Kidney (tissue), 14 donors: ENCODE measurements around the gene ZCCHC17. TPM values are rescaled to one million over a fixed set of nuclear protein-coding genes. Genes with fewer than 3 reads are reported as not detected.
A peak's percentile ranks its signal among the peaks of the same experiment; 100 is the strongest.

Experiments
- DNase-seq, 5 donors: peaks; one replicate each; pipeline ENCODE4 v3.0.0-alpha.2; 2013 to 2020
- FAIRE-seq: peaks from 2 replicates; lab custom pipeline; 2012; peaks lifted over from hg19 to GRCh38; lab: Jason Lieb, UNC
- H3K27ac ChIP-seq, 2 donors: one replicate each; pipeline ENCODE4 v1.7.0; 2013; ENCODE audit warnings: low read depth in 2 of 2, low read length in 2 of 2, inconsistent platforms in 1 of 2
- H3K27me3 ChIP-seq: one replicate; pipeline ENCODE4 v1.7.1; 2013; ENCODE audit warnings: low read length, inconsistent platforms; ENCODE audit not compliant: control insufficient read depth, insufficient read depth
- H3K36me3 ChIP-seq, 3 donors: one replicate each; pipeline versions ENCODE4 v1.7.0 to v1.7.1; 2013; ENCODE audit warnings: low read length in 3 of 3, control low read depth in 1 of 3, inconsistent platforms in 1 of 3; ENCODE audit not compliant: insufficient read depth in 3 of 3, control insufficient read depth in 2 of 3
- H3K4me1 ChIP-seq, 3 donors: one replicate each; pipeline versions ENCODE4 v1.7.0 to v1.7.1; 2013; ENCODE audit warnings: low read length in 3 of 3, inconsistent platforms in 1 of 3, low read depth in 1 of 3; ENCODE audit not compliant: control insufficient read depth in 2 of 3, insufficient read depth in 2 of 3
- H3K4me3 ChIP-seq, 3 donors: one replicate each; pipeline versions ENCODE4 v1.7.0 to v1.8.1; 2013; ENCODE audit warnings: low read length in 3 of 3, control low read depth in 1 of 3, inconsistent platforms in 1 of 3
- H3K9ac ChIP-seq, 3 donors: one replicate each; pipeline versions ENCODE4 v1.7.0 to v1.7.1; 2013; ENCODE audit warnings: low read length in 3 of 3, control low read depth in 1 of 3, inconsistent platforms in 1 of 3
- H3K9me3 ChIP-seq, 3 donors: one replicate each; pipeline versions ENCODE4 v1.7.0 to v1.7.1; 2013; ENCODE audit warnings: low read length in 3 of 3, control low read depth in 1 of 3, inconsistent platforms in 1 of 3; ENCODE audit not compliant: control insufficient read depth in 2 of 3, insufficient read depth in 1 of 3
- CTCF ChIP-seq: IDR thresholded peaks from 3 replicates; pipeline ENCODE4 v1.5.1; 2012; ENCODE audit warnings: mild to moderate bottlenecking, moderate library complexity, borderline replicate concordance; ENCODE audit not compliant: insufficient read depth; ENCODE audit errors: extremely low read depth
- intact Hi-C: fragments of 100-400 bp; cut with DNase I; formaldehyde crosslinking; loops from one replicate; pipeline ENCODE4 v1.11.1; 2022
- polyA plus RNA-seq: library from polyadenylated mRNA; stranded (reverse); fragments of 350-450 nt; fragmentation: Illumina TruSeq; extraction: RNeasy Lipid Tissue Mini Kit (QIAGEN cat#74804); gene quantifications from one replicate; pipeline ENCODE4 v1.2.3, GENCODE V29; 2014; ENCODE audit warnings: low read depth, low replicate concordance; ENCODE audit not compliant: insufficient read depth
- total RNA-seq: library from RNA; stranded (reverse); fragmentation: NEBNext Ultra II Directional; extraction: Animal tissue kit (Norgen Biotek cat#: 25700); gene quantifications from one replicate; pipeline ENCODE4 v1.2.1, GENCODE V29; 2021
- donor health status: control.
- donor health status: control.
- donor health status: control.
- donor health status: control.
- donor health status: control.
- donor health status: DM: yes; HTN: yes; CAD: no.
- donor health status: Normal renal cell carcinoma (clear cell type).

The ZCCHC17 gene
- total and polyA plus RNA-seq, 2 donors from 2014 or later, result 27.5 to 42.0 TPM

- no peak for FAIRE-seq
- no peak for TF ChIP-seq CTCF
- intact Hi-C loops, result no loop called here
Measured at GRCh38 chr1:31387612-31388011, 90.8 kb downstream of the ZCCHC17 start.

GRCh38 chr1:31389616-31390015 is 92.8 kb downstream of the ZCCHC17 start:
- H3K9ac ChIP-seq, result no peak overlapping the region
- H3K27me3 ChIP-seq, result no peaks in the 10 kb centered on the region
- no peaks in the 10 kb centered on the region for H3K9me3 ChIP-seq
- FAIRE-seq (no peak), DNase-seq (no peak)
- peaks cover 0 to 4% (median 0%) of the 10 kb centered on the region in 3 donors for H3K4me1 ChIP-seq
- no peak for TF ChIP-seq CTCF
- intact Hi-C loops, result no loop called here
- H3K36me3 ChIP-seq, result no peaks in the 10 kb centered on the region
- no peak overlapping the region for H3K4me3 ChIP-seq
- H3K27ac ChIP-seq, result no peak overlapping the region

More at GRCh38 chr1:31387612-31388011, 90.8 kb downstream of the ZCCHC17 start:
- no peaks in the 10 kb centered on the region for H3K27me3 ChIP-seq
- no peak overlapping the region for H3K9ac ChIP-seq
- no peak overlapping the region for H3K27ac ChIP-seq
- H3K36me3 ChIP-seq, result no peaks in the 10 kb centered on the region
- H3K4me1 ChIP-seq, result no peaks in the 10 kb centered on the region
- no peaks in the 10 kb centered on the region for H3K9me3 ChIP-seq
- no peak for DNase-seq
- H3K4me3 ChIP-seq, result no peak overlapping the region

DNA sequence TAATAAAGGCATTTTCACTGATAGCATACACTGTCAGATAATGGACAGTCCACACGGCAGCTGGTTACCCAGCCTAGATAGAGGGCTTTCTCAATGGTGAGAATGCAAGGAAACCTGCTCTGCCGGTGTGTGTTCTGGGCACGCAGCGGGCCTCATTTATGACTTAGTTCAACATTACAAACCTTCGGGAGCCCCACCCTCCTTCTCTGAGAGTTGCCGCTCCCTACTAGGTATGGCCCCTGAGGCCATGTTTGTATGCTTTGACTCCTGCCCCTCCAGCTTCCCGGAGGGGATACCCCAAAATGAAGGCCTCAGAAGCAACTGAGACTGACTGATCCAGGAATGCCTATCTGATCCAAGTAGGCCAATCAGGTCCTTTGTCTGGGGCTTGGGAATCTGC is 93.2 kb downstream of the ZCCHC17 start:
- no peak for FAIRE-seq
- Histone ChIP-seq H3K9ac (peak overlapping the region in 1 of 3 donors; percentile 63), H3K27me3 (no peaks in the 10 kb centered on the region), H3K36me3 (no peaks in the 10 kb centered on the region), H3K27ac (peak overlapping the region in 1 of 2 donors; percentile 5), H3K4me1 (peaks cover 0 to 4% (median 0%) of the 10 kb centered on the region in 3 donors), H3K4me3 (no peak overlapping the region), H3K9me3 (no peaks in the 10 kb centered on the region)
- TF ChIP-seq CTCF, result no peak
- intact Hi-C loops, result no loop called here
- DNase-seq, result peak in 2 of 5 donors; percentile 45 to 48

- no peak for TF ChIP-seq CTCF
- Histone ChIP-seq H3K9ac (no peak overlapping the region), H3K36me3 (no peaks in the 10 kb centered on the region), H3K9me3 (no peaks in the 10 kb centered on the region), H3K27me3 (no peaks in the 10 kb centered on the region), H3K27ac (no peak overlapping the region), H3K4me3 (no peak overlapping the region), H3K4me1 (peaks cover 0 to 4% (median 0%) of the 10 kb centered on the region in 3 donors)
- intact Hi-C loops, result no loop called here
- FAIRE-seq (peak; percentile 41), DNase-seq (no peak)
Measured at GRCh38 chr1:31393463-31393862, 96.6 kb downstream of the ZCCHC17 start.
